Mesendoderm (in vitro differentiated cells): ENCODE results near the gene MLLT3.

ENCODE experiments used
- DNase-seq: peaks from one replicate; pipeline ENCODE4 v3.0.0; 2013
- H2AK5ac ChIP-seq: 2 replicates; pipeline ENCODE4 v1.6.1; 2013; ENCODE audit warnings: low read length, inconsistent platforms
- H2BK120ac ChIP-seq: 2 replicates; pipeline ENCODE4 v1.6.1; 2013; ENCODE audit warnings: low read depth, mild to moderate bottlenecking, low read length, moderate library complexity, mixed read lengths
- H2BK15ac ChIP-seq: replicated peaks from 2 replicates; pipeline ENCODE4 v1.6.1; 2013; ENCODE audit warnings: low read depth, mild to moderate bottlenecking, moderate library complexity
- H2BK5ac ChIP-seq: 2 replicates; pipeline ENCODE4 v1.6.1; 2013; ENCODE audit warnings: low read length, inconsistent platforms
- H3K18ac ChIP-seq: 2 replicates; pipeline ENCODE4 v1.6.1; 2013; ENCODE audit warnings: mild to moderate bottlenecking, low read length, mixed read lengths
- H3K23ac ChIP-seq: one replicate; pipeline ENCODE4 v1.6.1; 2013; ENCODE audit warnings: low read length
- H3K27ac ChIP-seq: 2 replicates; pipeline ENCODE4 v1.5.1; 2013; ENCODE audit warnings: low read depth, mild to moderate bottlenecking, inconsistent platforms, low read length, moderate library complexity
- H3K27me3 ChIP-seq: 2 replicates; pipeline ENCODE4 v1.6.1; 2013; ENCODE audit warnings: low read length, control low read depth, mild to moderate bottlenecking, inconsistent platforms; ENCODE audit not compliant: insufficient read depth, poor library complexity
- H3K36me3 ChIP-seq: 2 replicates; pipeline ENCODE4 v1.6.1; 2013; ENCODE audit warnings: low read length, inconsistent platforms; ENCODE audit not compliant: control insufficient read depth, insufficient read depth
- H3K4ac ChIP-seq: one replicate; pipeline ENCODE4 v1.6.1; 2013; ENCODE audit warnings: low read depth, mild to moderate bottlenecking, low read length, moderate library complexity
- H3K4me1 ChIP-seq: 2 replicates; pipeline ENCODE4 v1.6.1; 2013; ENCODE audit warnings: low read depth, low read length, inconsistent platforms; ENCODE audit not compliant: control insufficient read depth
- H3K4me2 ChIP-seq: 2 replicates; pipeline ENCODE4 v1.6.1; 2013; ENCODE audit warnings: low read length
- H3K4me3 ChIP-seq: 2 replicates; pipeline ENCODE4 v1.5.1; 2013; ENCODE audit warnings: mild to moderate bottlenecking, low read length
- H3K56ac ChIP-seq: one replicate; pipeline ENCODE4 v1.6.1; 2013; ENCODE audit warnings: low read length
- H3K79me1 ChIP-seq: 2 replicates; pipeline ENCODE4 v1.6.1; 2013; ENCODE audit warnings: low read length, inconsistent platforms
- H3K79me2 ChIP-seq: 2 replicates; pipeline ENCODE4 v1.6.1; 2013; ENCODE audit warnings: mild to moderate bottlenecking, low read length; ENCODE audit not compliant: control insufficient read depth, insufficient read depth
- H3K9ac ChIP-seq: 2 replicates; pipeline ENCODE4 v1.6.1; 2013; ENCODE audit warnings: low read length, inconsistent platforms
- H4K5ac ChIP-seq: one replicate; pipeline ENCODE4 v1.6.1; 2013; ENCODE audit warnings: low read length
- H4K8ac ChIP-seq: one replicate; pipeline ENCODE4 v1.6.1; 2013; ENCODE audit warnings: low read depth, mild to moderate bottlenecking, control low read depth, low read length, moderate library complexity
- WGBS: extraction: QIAGEN DNeasy Blood & Tissue Kit; methylation state at CpG from one replicate; pipeline ENCODE4 v1.1.7; 2013; ENCODE audit warnings: low lambda C conversion rate, missing lambda C conversion rate; ENCODE audit not compliant: insufficient coverage; ENCODE audit errors: extremely low coverage; 5-methylcytosine and 5-hydroxymethylcytosine counted together

The MLLT3 gene

DNA sequence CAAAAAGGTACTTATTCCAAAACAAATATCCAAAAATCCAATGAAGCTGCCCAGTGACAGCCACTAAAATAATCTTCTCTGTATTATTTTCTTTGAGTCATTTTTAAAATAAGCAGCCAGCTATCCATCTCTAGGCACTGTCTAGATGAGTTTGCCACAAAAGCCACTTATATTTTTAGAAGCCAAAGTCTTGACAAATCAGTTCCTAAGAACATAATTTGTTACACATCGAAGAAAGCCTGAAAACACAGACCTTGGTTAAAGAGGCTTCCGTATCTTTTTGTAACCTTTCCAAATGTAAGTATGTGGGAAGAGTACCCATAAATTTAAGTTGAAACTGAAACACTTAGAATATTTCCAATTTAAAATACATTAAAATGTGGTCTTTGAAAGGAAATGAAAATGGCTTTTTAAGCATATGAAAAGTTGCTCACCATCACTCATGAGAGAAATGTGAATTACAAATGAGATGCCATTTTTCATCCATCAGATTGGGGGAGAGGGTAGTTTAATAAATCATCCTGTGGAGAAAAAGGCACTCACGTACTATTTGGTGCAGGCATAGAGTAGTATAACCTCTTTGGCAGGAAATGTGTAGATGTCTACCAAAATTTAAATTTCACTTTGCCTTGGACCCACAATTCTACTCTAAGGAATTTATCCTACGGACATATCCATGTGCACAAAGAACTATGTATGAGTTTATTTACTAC, 180.4 kb downstream of the MLLT3 start:
- Histone ChIP-seq H2BK15ac (no peak overlapping the region), H2BK120ac (no peak overlapping the region), H3K4me3 (no peak overlapping the region), H3K18ac (no peak overlapping the region), H3K56ac (no peak overlapping the region), H3K4me1 (no peaks in the 10 kb centered on the region), H2AK5ac (no peak overlapping the region), H4K5ac (no peak overlapping the region), H3K23ac (no peak overlapping the region), H3K4ac (no peak overlapping the region), H3K36me3 (no peaks in the 10 kb centered on the region), H3K4me2 (no peak overlapping the region), H2BK5ac (no peak overlapping the region), H3K27me3 (no peaks in the 10 kb centered on the region), H3K79me1 (no peaks in the 10 kb centered on the region), H3K9ac (no peak overlapping the region), H4K8ac (no peak overlapping the region), H3K27ac (no peak overlapping the region), H3K79me2 (no peaks in the 10 kb centered on the region)
- no CpG with 5 or more reads among the region's 4 CpGs for WGBS
- no peak for DNase-seq

DNA sequence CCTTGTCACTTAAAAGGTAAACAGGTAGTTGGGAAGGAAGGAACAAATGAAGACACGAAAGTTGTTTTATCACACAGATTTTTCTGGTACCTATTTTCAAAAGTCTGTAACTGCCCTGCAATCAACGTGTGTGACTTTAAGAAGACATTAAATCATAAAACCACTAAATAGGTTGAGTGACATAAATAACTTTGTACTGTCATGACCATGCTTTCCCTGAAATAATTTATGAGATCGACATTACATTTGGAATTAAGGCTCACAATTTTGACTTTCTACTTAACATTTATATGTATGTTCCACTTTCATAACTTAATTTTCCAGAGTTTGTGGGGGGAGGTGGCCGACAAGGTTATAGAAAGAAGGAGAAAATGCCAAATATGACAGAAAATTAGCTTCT, 181.1 kb downstream of the MLLT3 start:
- Histone ChIP-seq H2AK5ac (no peak overlapping the region), H3K18ac (no peak overlapping the region), H3K9ac (no peak overlapping the region), H3K4me3 (no peak overlapping the region), H3K36me3 (no peaks in the 10 kb centered on the region), H3K79me1 (no peaks in the 10 kb centered on the region), H3K4me1 (no peaks in the 10 kb centered on the region), H3K56ac (no peak overlapping the region), H2BK5ac (no peak overlapping the region), H3K4me2 (no peak overlapping the region), H3K23ac (no peak overlapping the region), H3K27me3 (no peaks in the 10 kb centered on the region), H4K5ac (no peak overlapping the region), H4K8ac (no peak overlapping the region), H3K79me2 (no peaks in the 10 kb centered on the region), H2BK15ac (no peak overlapping the region), H3K4ac (no peak overlapping the region), H2BK120ac (no peak overlapping the region), H3K27ac (no peak overlapping the region)
- no CpG with 5 or more reads among the region's 4 CpGs for WGBS
- DNase-seq, result no peak

DNA sequence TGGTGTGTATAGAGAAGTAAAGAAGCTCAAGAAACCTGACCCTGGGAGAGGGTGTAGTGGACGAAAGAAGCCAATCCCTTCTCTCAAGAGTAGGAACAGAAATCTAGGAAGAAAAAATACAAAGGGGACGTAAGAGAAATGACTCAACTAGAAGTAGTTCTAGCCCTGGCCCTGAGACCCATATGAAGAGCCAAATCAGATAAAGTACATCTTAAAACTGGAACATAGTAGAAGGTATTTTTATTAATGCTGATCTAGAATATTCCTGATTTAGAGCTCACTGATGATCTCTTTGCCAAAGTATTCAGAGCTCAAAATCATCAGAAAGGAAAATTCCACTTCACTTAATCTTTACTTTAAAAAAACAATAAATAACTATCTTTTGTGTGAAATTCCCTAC, 184.8 kb downstream of the MLLT3 start:
- H3K79me1 ChIP-seq, result no peaks in the 10 kb centered on the region
- WGBS, result no CpG with 5 or more reads among the region's 2 CpGs
- no peak overlapping the region for H3K27ac ChIP-seq
- H3K36me3 ChIP-seq, result no peaks in the 10 kb centered on the region
- no peak overlapping the region for H3K18ac ChIP-seq
- no peak overlapping the region for H4K5ac ChIP-seq
- H4K8ac ChIP-seq, result no peak overlapping the region
- H3K56ac ChIP-seq, result no peak overlapping the region
- no peak overlapping the region for H3K9ac ChIP-seq
- no peaks in the 10 kb centered on the region for H3K27me3 ChIP-seq
- no peak overlapping the region for H2AK5ac ChIP-seq
- no peak overlapping the region for H3K4ac ChIP-seq
- H3K4me3 ChIP-seq, result no peak overlapping the region
- H3K23ac ChIP-seq, result no peak overlapping the region
- H2BK15ac ChIP-seq, result no peak overlapping the region
- no peak for DNase-seq
- H3K4me1 ChIP-seq, result no peaks in the 10 kb centered on the region
- H2BK5ac ChIP-seq, result no peak overlapping the region
- no peak overlapping the region for H2BK120ac ChIP-seq
- no peaks in the 10 kb centered on the region for H3K79me2 ChIP-seq
- H3K4me2 ChIP-seq, result no peak overlapping the region

DNA sequence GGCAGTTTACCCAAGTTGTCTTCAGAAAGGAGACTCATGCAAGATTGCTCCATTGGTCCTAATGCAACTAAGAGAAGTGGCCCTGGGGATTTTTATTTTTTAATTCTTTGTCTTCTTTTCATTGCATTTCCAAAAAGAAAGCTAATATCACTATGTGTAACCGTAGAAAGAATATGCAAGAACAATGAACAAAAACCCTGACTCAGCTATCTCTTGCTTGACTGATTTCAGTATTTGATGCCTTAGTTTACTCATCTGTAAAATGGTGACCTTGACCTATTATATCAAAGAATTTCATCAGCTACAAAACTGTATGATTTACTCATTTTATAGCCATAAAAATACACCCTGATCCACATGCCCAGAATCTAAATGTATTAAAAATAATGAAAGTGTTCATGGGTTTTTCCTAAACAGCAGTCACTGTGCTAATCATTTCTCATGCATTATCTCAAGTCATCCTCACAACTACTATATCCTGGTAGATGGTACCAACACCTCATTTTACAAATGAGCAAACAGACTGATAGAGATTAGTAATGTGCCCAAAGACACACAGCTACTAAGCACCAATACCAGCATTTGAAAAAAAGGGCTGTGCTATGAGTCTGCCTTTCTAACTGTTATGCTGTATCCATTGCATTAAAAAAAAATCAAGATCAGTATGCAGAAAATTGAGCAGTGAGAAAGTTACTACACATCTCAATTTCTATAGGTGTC, 185.7 kb downstream of the MLLT3 start:
- Histone ChIP-seq H2BK5ac (no peak overlapping the region), H3K27ac (no peak overlapping the region), H2BK15ac (no peak overlapping the region), H4K8ac (no peak overlapping the region), H3K9ac (no peak overlapping the region), H2BK120ac (no peak overlapping the region), H3K4me1 (no peaks in the 10 kb centered on the region), H3K27me3 (no peaks in the 10 kb centered on the region), H3K79me1 (no peaks in the 10 kb centered on the region), H3K4me3 (no peak overlapping the region), H3K79me2 (no peaks in the 10 kb centered on the region), H3K4me2 (no peak overlapping the region), H3K4ac (no peak overlapping the region), H3K18ac (no peak overlapping the region), H3K23ac (no peak overlapping the region), H3K36me3 (no peaks in the 10 kb centered on the region), H3K56ac (no peak overlapping the region), H4K5ac (no peak overlapping the region), H2AK5ac (no peak overlapping the region)
- no peak for DNase-seq
- WGBS, result no CpG with 5 or more reads among the region's 1 CpG

DNA sequence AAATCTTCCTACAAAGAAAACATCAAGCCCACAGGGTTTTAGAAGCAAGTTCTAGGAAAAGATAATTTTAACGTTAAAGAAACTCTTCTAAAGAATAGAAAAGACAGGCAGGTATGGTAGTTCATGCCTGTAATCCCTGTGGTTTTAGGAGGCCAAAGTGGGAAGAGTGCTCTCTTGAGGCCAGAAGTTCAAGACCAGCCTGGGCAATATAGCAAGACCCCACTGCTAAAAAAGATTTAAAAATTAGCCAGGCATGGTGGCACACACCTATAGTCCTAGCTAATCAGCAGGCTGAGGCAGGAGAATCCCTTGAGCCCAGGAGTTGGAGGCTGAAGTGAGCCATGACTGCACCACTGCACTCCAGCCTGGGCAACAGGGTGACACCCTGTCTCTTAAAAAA, 193.3 kb downstream of the MLLT3 start:
- Histone ChIP-seq H3K9ac (no peak overlapping the region), H2BK5ac (no peak overlapping the region), H3K23ac (no peak overlapping the region), H3K4me2 (no peak overlapping the region), H3K79me1 (no peaks in the 10 kb centered on the region), H3K36me3 (no peaks in the 10 kb centered on the region), H3K4me3 (no peak overlapping the region), H3K18ac (no peak overlapping the region), H3K27ac (no peak overlapping the region), H3K4me1 (no peaks in the 10 kb centered on the region), H3K56ac (no peak overlapping the region), H3K27me3 (no peaks in the 10 kb centered on the region), H2BK120ac (no peak overlapping the region), H2AK5ac (no peak overlapping the region), H3K4ac (no peak overlapping the region), H3K79me2 (no peaks in the 10 kb centered on the region), H4K8ac (no peak overlapping the region), H4K5ac (no peak overlapping the region), H2BK15ac (no peak overlapping the region)
- no peak for DNase-seq
- no CpG with 5 or more reads among the region's 1 CpG for WGBS
